SU-DHL-6 (cell line): ENCODE data around the gene PDCD2.

Experiments
- H2AFZ ChIP-seq: fragments of 200-600 bp; sonication (generic); 2 replicates; pipeline ENCODE4 v1.6.1; 2014; ENCODE audit warnings: low read depth, mild to moderate bottlenecking, moderate library complexity, mixed read lengths, antibody characterized with exemption, low read length; ENCODE audit not compliant: severe bottlenecking
- H3F3A ChIP-seq: fragments of 200-600 bp; shearing (Covaris generic); 2 replicates; pipeline ENCODE4 v1.6.0; 2016; ENCODE audit warnings: antibody characterized with exemption, mild to moderate bottlenecking; ENCODE audit not compliant: insufficient read depth
- H3K27ac ChIP-seq: fragments of 200-600 bp; sonication (generic); 2 replicates; pipeline ENCODE4 v1.5.1; 2016; ENCODE audit warnings: low read depth, mild to moderate bottlenecking, low read length, moderate library complexity, mixed read lengths
- H3K27me3 ChIP-seq: fragments of 200-600 bp; sonication (generic), shearing (Covaris generic); 2 replicates; pipeline ENCODE4 v1.6.0; 2014; ENCODE audit warnings: mild to moderate bottlenecking, low read length
- H3K36me3 ChIP-seq: fragments of 200-600 bp; sonication (generic); 2 replicates; pipeline ENCODE4 v1.6.1; 2014; ENCODE audit warnings: mild to moderate bottlenecking, low read length, mixed read lengths
- H3K4me2 ChIP-seq: fragments of 300-600, 200-600 bp; shearing (Covaris generic), sonication (generic); 2 replicates; pipeline ENCODE4 v1.6.0; 2014; ENCODE audit warnings: low read length, low read depth, mild to moderate bottlenecking; ENCODE audit not compliant: poor library complexity, severe bottlenecking
- H3K4me3 ChIP-seq: fragments of 200-600 bp; sonication (generic); 2 replicates; pipeline ENCODE4 v1.5.1; 2014; ENCODE audit warnings: antibody characterized with exemption, low read length, mild to moderate bottlenecking, mixed read lengths; ENCODE audit not compliant: insufficient read depth, poor library complexity, severe bottlenecking
- H3K79me2 ChIP-seq: fragments of 200-600 bp; sonication (generic); 2 replicates; pipeline ENCODE4 v1.6.1; 2014; ENCODE audit warnings: mild to moderate bottlenecking, low read length, moderate library complexity; ENCODE audit not compliant: insufficient read depth
- H3K9ac ChIP-seq: fragments of 200-600 bp; sonication (generic); 2 replicates; pipeline ENCODE4 v1.7.0; 2014; ENCODE audit warnings: mild to moderate bottlenecking, low read length
- H3K9me2 ChIP-seq: fragments of 200-600 bp; sonication (generic); replicated peaks from 2 replicates; pipeline ENCODE4 v1.6.1; 2014; ENCODE audit warnings: low read length; ENCODE audit not compliant: insufficient read depth
- H3K9me3 ChIP-seq: fragments of 200-600 bp; sonication (generic); 2 replicates; pipeline ENCODE4 v1.6.1; 2014; ENCODE audit warnings: low read length, mixed read lengths; ENCODE audit not compliant: insufficient read depth
- H4K20me1 ChIP-seq: fragments of 200-600 bp; sonication (generic); 2 replicates; pipeline ENCODE4 v1.6.1; 2014; ENCODE audit warnings: low read depth, mild to moderate bottlenecking, antibody characterized with exemption, low read length, moderate library complexity, mixed read lengths
- CTCF ChIP-seq: fragments of 200-600 bp; sonication (generic); IDR thresholded peaks from one replicate; pipeline ENCODE4 v1.5.1; 2017; ENCODE audit warnings: antibody characterized with exemption, mild to moderate bottlenecking, low read length, moderate library complexity; ENCODE audit not compliant: insufficient read depth, poor library complexity, severe bottlenecking
- EZH2phosphoT487 ChIP-seq: fragments of 200-600 bp; sonication (generic), shearing (Covaris generic); conservative IDR thresholded peaks from 2 replicates; pipeline ENCODE4 v1.6.1; 2018; ENCODE audit warnings: mild to moderate bottlenecking, antibody characterized with exemption, low read length, moderate library complexity, mixed read lengths

Gene PDCD2

GRCh38 chr6:170554796-170555137, 29.7 kb downstream of the PDCD2 start:
- H3K4me2 ChIP-seq: peak overlapping the region; percentile 97
- H3K9ac ChIP-seq: peak overlapping the region; percentile 87
- peaks cover 73% of the 10 kb centered on the region for H3K79me2 ChIP-seq
- H3K27ac ChIP-seq: peak overlapping the region; percentile 43
- peaks cover 7% of the 10 kb centered on the region; the same call in 1 of the 2 replicates for H3K36me3 ChIP-seq
- H3K9me3 ChIP-seq: no peaks in the 10 kb centered on the region
- H3F3A ChIP-seq: peaks cover 9% of the 10 kb centered on the region
- H3K4me3 ChIP-seq: peak overlapping the region; percentile 98
- no peak for TF ChIP-seq EZH2phosphoT487
- no peak for TF ChIP-seq CTCF
- H4K20me1 ChIP-seq: peaks cover 11% of the 10 kb centered on the region; the same call in 1 of the 2 replicates
- peak overlapping the region; percentile 60 for H2AFZ ChIP-seq
- no peaks in the 10 kb centered on the region for H3K27me3 ChIP-seq
- no peaks in the 10 kb centered on the region for H3K9me2 ChIP-seq

- H3K36me3 ChIP-seq: peaks cover 8% of the 10 kb centered on the region; the same call in 1 of the 2 replicates
- H3K9me2 ChIP-seq: no peaks in the 10 kb centered on the region
- peaks cover 9% of the 10 kb centered on the region for H3F3A ChIP-seq
- peak within 1 kb of the TSS; percentile 69 for H3K27ac ChIP-seq
- no peaks in the 10 kb centered on the region for H3K27me3 ChIP-seq
- TF ChIP-seq EZH2phosphoT487 (no peak), CTCF (no peak)
- H2AFZ ChIP-seq: peak within 1 kb of the TSS; percentile 90
- H3K79me2 ChIP-seq: peaks cover 77% of the 10 kb centered on the region
- H3K9ac ChIP-seq: peak within 1 kb of the TSS; percentile 87
- peak within 1 kb of the TSS; percentile 98 for H3K4me3 ChIP-seq
- H3K9me3 ChIP-seq: no peaks in the 10 kb centered on the region
- peak within 1 kb of the TSS; percentile 97 for H3K4me2 ChIP-seq
- H4K20me1 ChIP-seq: peaks cover 16% of the 10 kb centered on the region; the same call in 1 of the 2 replicates
Observed at GRCh38 chr6:170554013-170554795, 30.2 kb downstream of the PDCD2 start, which contains the start of gene TBP. TBP (plus strand) TSS chr6:170554369; CDS start chr6:170557030, 2,661 bp downstream.

GRCh38 chr6:170553534-170554012, 30.9 kb downstream of the PDCD2 start:
- no peaks in the 10 kb centered on the region for H3K9me3 ChIP-seq
- H3K9me2 ChIP-seq: no peaks in the 10 kb centered on the region
- H3K27ac ChIP-seq: peak overlapping the region; percentile 69
- peak overlapping the region; percentile 90 for H2AFZ ChIP-seq
- H3F3A ChIP-seq: peaks cover 9% of the 10 kb centered on the region
- peak overlapping the region; percentile 98 for H3K4me3 ChIP-seq
- peaks cover 12% of the 10 kb centered on the region for H3K36me3 ChIP-seq
- TF ChIP-seq CTCF: no peak
- no peak for TF ChIP-seq EZH2phosphoT487
- peak overlapping the region; percentile 91 for H3K4me2 ChIP-seq
- peak overlapping the region; percentile 87 for H3K9ac ChIP-seq
- peaks cover 83% of the 10 kb centered on the region for H3K79me2 ChIP-seq
- no peaks in the 10 kb centered on the region for H3K27me3 ChIP-seq
- peaks cover 23% of the 10 kb centered on the region; the same call in 1 of the 2 replicates for H4K20me1 ChIP-seq
